ENCODE results near the gene SLCO1B3.

- TF ChIP-seq EZH2 (IDR thresholded peaks at IDR 0.05; ENCODE audit: borderline replicate concordance, low read depth, low read length, severe bottlenecking) (no peak), CTCF (IDR thresholded peaks at IDR 0.05; ENCODE audit: borderline replicate concordance, extremely low read depth, low read length, poor library complexity, severe bottlenecking) (no peak)
Observed at GRCh38 chr12:20778969-20779368, 31.5 kb upstream of the SLCO1B3 start.
